GDM1 (cell line): ENCODE data around the gene TSPY2.
"Not testable (repeated sequence)": the region's sequence is repeated elsewhere in the genome, so short reads cannot be mapped to it uniquely, and the experiment has no call there.

ENCODE experiments used
- DNase-seq: peaks from one replicate; lab custom pipeline; 2025; lab: John Stamatoyannopoulos, UW

Gene TSPY2

GRCh38 chrY:6245923-6246322 is at the start of gene TSPY2:
Gene TSPY2, plus strand, starts transcription at chrY:6246223. Its CDS starts 46 bp downstream, at chrY:6246269.
- not testable (repeated sequence) for DNase-seq

GRCh38 chrY:6209565-6209964 is 36.5 kb upstream of the TSPY2 start:
- not testable (repeated sequence) for DNase-seq

GRCh38 chrY:6217045-6217444 is 29.0 kb upstream of the TSPY2 start:
- not testable (repeated sequence) for DNase-seq

GRCh38 chrY:6269839-6270238 is 23.8 kb downstream of the TSPY2 start:
- DNase-seq = not testable (repeated sequence)
